ENCODE measurements around the gene SLC37A2. TPM values are rescaled to one million over a fixed set of nuclear protein-coding genes. Genes with fewer than 3 reads are reported as not detected.
"Not testable (repeated sequence)": the region's sequence is repeated elsewhere in the genome, so short reads cannot be mapped to it uniquely, and the experiment has no call there.

The SLC37A2 gene
- 1 to 10 TPM; 3.5 TPM for total RNA-seq

DNA sequence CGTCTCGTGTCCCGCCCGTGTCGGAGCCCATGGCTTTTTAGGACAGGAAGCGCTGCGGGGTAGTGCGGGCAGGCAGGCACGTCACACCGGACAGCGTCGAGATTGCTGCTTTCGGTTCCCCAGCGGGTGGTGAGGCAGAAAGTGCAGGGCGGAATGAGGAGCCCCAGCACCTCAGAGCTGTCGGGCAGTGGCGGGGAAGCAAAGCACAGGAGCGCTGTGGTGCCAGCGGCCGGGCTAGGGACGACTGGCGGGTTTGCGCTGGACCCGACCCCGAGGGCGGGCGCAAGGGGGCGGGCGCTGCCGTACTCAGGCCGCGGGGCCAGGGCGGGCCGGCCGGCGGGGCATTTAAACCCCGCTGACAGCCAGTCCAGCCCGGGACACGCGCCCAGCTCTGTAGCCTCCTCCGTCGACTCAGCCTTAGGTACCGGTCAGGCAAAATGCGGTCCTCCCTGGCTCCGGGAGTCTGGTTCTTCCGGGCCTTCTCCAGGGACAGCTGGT lies at the start of gene SLC37A2:
Gene SLC37A2 (plus strand): TSS at position 375 of the 498 bp plus-strand sequence. CDS start 63 bp downstream, at position 438.
- H3K4me3 Mint-ChIP-seq: peak within 1 kb of the TSS; percentile 82
- H3K4me1 Mint-ChIP-seq: peaks cover 6% of the 10 kb centered on the region
- no peaks in the 10 kb centered on the region for H3K9me3 Mint-ChIP-seq
- peaks cover 40% of the 10 kb centered on the region for H3K27me3 Mint-ChIP-seq
- DNase-seq (peak; percentile 66), ATAC-seq (ENCODE audit: low read depth) (peak; percentile 91)
- POLR2A ChIA-PET: interaction anchor here (0.7 to 1.3 kb wide), 4 partner anchors 10 to 48 kb away, joined by 3 read pairs; no protein-coding TSS in a partner anchor
- H3K27ac Mint-ChIP-seq: peak within 1 kb of the TSS; percentile 59
- no peaks in the 10 kb centered on the region for H3K36me3 Mint-ChIP-seq

DNA sequence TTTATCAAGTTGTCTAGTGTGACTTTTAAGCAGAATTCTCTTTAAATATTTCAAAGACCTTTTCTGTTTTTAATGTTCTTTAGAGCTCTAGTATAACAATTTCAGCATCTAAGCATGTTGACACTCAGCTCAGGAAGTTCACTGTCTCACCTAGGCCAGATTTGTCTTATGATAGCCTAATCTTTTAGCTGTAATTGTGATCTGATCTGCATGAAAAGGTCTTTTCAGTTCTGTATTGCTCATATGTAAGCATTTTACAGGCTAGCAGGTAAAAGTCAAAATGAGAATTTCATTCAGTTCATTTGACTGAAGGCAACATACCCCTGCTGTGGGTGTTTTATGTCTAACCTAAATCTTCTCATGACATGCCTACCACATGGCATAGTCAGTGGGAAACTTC lies 46.7 kb upstream of the SLC37A2 start:
- DNase-seq (no peak), ATAC-seq (ENCODE audit: low read depth) (no peak)
- H3K4me3 Mint-ChIP-seq: no peak overlapping the region
- H3K4me1 Mint-ChIP-seq: no peaks in the 10 kb centered on the region
- POLR2A ChIA-PET: no interaction called here
- H3K27ac Mint-ChIP-seq: no peak overlapping the region
- peaks cover 10% of the 10 kb centered on the region for H3K36me3 Mint-ChIP-seq
- peaks cover 1% of the 10 kb centered on the region for H3K9me3 Mint-ChIP-seq
- H3K27me3 Mint-ChIP-seq: peaks cover 3% of the 10 kb centered on the region

DNA sequence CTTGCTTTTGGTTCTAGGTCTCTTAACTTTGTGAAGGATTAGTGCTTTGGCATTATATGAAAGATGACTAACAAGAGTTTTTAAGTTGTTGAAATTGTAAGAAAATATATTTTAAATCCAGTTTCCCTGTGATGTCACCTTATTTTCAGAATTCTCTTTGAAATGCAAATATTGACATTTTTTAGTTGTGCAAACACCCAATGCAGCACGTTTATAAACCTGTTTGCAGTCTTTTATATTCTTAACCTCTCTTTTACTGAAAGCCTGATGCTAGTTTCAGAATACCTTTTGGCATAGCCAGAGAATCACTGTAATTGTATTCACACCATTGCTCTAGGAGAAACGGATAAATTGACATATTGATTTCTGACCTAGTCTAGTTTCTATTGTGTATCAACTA lies 42.8 kb upstream of the SLC37A2 start:
- Mint-ChIP-seq H3K36me3 (no peaks in the 10 kb centered on the region), H3K27me3 (no peaks in the 10 kb centered on the region), H3K4me3 (no peak overlapping the region), H3K27ac (no peak overlapping the region), H3K4me1 (no peaks in the 10 kb centered on the region), H3K9me3 (no peaks in the 10 kb centered on the region)
- DNase-seq (no peak), ATAC-seq (ENCODE audit: low read depth) (no peak)
- POLR2A ChIA-PET: no interaction called here

DNA sequence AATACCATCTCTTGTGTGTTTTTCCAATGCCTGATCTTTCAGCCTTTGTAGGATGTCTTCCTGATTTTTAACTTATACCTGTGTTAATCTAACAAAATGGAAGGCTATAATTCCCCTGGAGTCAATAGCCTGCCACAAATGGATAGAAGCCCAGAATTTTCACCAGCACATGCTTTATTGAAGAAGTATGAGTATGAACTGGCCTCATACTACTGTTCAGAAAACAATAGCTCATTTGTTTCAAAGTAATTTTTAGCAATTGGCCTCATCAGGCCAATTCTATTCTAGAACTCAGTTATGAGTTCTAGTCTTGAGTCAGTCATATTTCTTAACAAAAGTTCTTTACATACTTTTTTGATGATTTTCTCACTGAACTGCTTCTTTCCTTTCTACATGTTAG lies 40.6 kb upstream of the SLC37A2 start:
- POLR2A ChIA-PET: no interaction called here
- H3K27ac Mint-ChIP-seq: no peak overlapping the region
- ATAC-seq (ENCODE audit: low read depth) (no peak), DNase-seq (no peak)
- no peak overlapping the region for H3K4me3 Mint-ChIP-seq
- no peaks in the 10 kb centered on the region for H3K4me1 Mint-ChIP-seq
- H3K9me3 Mint-ChIP-seq: no peaks in the 10 kb centered on the region
- no peaks in the 10 kb centered on the region for H3K36me3 Mint-ChIP-seq
- no peaks in the 10 kb centered on the region for H3K27me3 Mint-ChIP-seq

DNA sequence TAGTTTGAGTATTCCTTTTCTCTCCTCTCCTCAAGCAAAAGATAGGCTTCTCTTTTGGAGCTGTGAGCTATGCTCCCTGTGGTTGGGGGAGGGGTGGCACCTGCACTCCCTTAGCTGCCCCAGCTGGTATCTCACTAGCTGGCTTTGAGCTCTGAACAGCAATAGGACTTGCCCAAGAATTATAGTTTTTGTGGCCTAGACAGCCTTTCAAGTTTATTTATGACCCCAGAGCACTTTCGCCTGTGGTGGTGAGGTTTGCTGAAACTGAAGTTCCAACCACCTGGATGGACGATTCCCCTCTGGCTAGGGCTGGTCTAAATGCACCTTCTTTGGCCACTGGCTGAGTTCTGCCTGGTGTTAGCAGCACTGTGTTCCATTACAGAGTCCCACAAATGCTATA lies 37.1 kb upstream of the SLC37A2 start:
- Mint-ChIP-seq H3K36me3 (peaks cover 11% of the 10 kb centered on the region), H3K4me3 (no peak overlapping the region), H3K9me3 (no peaks in the 10 kb centered on the region), H3K4me1 (no peaks in the 10 kb centered on the region), H3K27me3 (no peaks in the 10 kb centered on the region), H3K27ac (no peak overlapping the region)
- POLR2A ChIA-PET: no interaction called here
- no peak for ATAC-seq (ENCODE audit: low read depth)
- no peak for DNase-seq

DNA sequence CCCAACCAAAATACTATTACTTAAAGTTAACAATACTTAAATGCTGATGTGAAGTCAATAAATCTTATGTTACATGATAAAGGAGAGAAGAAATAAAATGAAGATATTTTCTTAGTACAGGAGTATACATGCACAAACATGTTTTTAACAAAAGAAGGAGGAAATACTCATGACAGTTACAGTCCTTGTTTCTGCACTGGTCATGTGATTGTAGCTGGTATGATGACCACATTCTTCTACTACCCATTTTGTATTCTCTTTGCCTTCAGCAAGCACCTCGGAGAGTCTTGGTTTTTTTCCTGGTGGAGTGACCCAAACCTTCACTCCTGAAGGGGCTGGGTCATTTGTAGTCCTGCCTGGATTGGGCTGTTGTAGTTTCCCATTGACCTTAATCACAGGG lies 33.7 kb upstream of the SLC37A2 start:
- H3K27ac Mint-ChIP-seq; H3K4me1 Mint-ChIP-seq; DNase-seq; H3K4me3 Mint-ChIP-seq; H3K27me3 Mint-ChIP-seq; H3K9me3 Mint-ChIP-seq; POLR2A ChIA-PET; ATAC-seq (ENCODE audit: low read depth): not testable (repeated sequence)
- H3K36me3 Mint-ChIP-seq: peaks cover 21% of the 10 kb centered on the region

DNA sequence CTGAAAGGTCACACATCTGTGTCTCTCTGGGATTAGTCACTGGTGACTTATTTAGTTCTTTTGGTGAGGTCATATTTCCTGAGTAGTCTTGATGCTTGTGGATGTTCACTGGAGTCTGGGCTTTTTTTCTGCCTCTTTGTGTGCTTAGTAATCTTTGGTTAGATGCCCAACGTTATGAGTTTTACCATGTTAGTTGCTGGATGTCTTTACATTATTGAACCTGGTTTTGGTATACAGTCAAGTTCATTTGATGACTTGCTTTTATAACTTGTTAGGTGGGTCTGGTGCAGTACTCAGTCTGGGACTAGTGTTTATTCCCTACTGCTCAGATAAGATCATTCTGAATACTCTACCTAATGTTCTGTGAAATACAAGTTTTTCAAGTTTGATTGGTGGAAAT lies 26.2 kb upstream of the SLC37A2 start:
- Mint-ChIP-seq H3K36me3 (peaks cover 15% of the 10 kb centered on the region), H3K9me3 (peaks cover 12% of the 10 kb centered on the region), H3K4me1 (peaks cover 8% of the 10 kb centered on the region), H3K4me3 (no peak overlapping the region), H3K27ac (no peak overlapping the region), H3K27me3 (no peaks in the 10 kb centered on the region)
- ATAC-seq (ENCODE audit: low read depth) (no peak), DNase-seq (no peak)
- POLR2A ChIA-PET: no interaction called here

DNA sequence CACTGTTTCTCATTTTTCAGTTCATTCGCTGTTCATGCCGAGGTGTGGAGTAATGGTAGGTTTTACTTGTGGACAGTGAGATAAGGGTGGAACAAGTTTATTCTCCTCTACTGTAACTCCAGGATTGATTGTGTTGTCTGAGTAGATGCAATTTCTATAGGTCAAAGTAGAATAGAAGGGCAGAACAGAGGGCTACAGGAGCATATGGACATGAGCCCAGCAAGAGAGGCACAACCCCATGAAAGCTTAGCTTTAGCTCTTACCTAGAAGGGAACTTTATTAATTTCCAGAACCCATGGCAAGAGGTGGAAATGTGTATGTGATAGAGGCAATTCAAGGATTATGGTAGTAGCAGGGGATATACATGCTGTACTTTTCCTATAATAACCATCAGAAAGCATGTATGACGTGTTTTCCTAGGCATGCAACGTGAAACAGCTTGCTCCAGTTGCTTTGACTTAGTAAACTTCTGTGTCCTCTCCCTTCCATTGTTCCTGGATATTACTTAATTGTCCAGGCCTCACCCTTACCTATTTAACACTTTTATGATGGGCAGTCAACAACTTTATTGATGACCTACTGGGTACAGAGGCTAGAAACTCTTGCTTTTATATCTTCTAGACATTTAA lies 13.8 kb upstream of the SLC37A2 start:
- peaks cover 7% of the 10 kb centered on the region for H3K36me3 Mint-ChIP-seq
- peaks cover 6% of the 10 kb centered on the region for H3K4me1 Mint-ChIP-seq
- POLR2A ChIA-PET: no interaction called here
- H3K4me3 Mint-ChIP-seq: no peak overlapping the region
- DNase-seq (no peak), ATAC-seq (ENCODE audit: low read depth) (no peak)
- no peaks in the 10 kb centered on the region for H3K27me3 Mint-ChIP-seq
- H3K9me3 Mint-ChIP-seq: peaks cover 3% of the 10 kb centered on the region
- no peak overlapping the region for H3K27ac Mint-ChIP-seq

DNA sequence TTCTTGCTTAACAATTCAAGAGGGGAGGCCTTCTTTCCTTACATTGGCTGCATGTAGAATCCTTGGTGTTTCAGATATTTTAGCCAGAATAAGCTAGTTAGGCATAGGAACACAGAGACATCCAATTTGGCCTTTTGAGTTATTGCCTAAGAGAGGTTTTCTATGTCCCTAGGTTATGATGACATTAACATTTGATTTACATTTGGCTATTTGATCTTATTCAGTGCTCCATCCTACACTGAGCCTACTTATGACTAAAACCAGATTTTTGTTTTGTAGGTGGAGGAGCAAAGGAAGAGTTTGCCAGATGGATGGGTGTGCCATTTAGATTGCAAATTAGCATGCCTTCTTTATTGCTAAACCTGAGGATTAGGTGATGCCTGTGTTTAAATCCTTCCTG lies 11.1 kb upstream of the SLC37A2 start:
- Mint-ChIP-seq H3K4me3 (no peak overlapping the region), H3K4me1 (peaks cover 6% of the 10 kb centered on the region), H3K27me3 (peaks cover 4% of the 10 kb centered on the region), H3K36me3 (peaks cover 3% of the 10 kb centered on the region), H3K9me3 (peaks cover 2% of the 10 kb centered on the region), H3K27ac (no peak overlapping the region)
- DNase-seq (no peak), ATAC-seq (ENCODE audit: low read depth) (no peak)
- POLR2A ChIA-PET: interaction anchor here (0.8 kb wide), 1 partner anchor 11 kb away, joined by 3 read pairs; the partner anchor contains the start of gene SLC37A2

DNA sequence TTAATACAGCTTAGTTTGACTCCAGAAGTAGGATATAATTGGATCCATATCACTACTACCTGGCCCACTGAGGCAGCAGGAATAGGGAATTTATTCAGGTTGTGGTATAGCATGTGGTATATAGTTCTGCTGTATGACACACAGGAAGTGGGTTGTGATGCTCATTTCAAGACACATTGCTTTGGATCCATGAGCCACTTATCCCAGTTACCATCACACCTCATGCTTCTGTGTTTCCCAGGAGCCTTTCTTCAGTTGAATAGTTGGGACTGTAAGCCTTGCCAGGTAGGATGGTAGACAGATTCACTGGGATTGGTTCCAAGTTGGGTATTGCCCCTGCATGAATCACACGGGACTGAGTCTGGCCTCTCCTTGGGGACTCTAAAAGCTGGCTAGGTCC lies 9.9 kb upstream of the SLC37A2 start:
- POLR2A ChIA-PET: interaction anchor here (1.1 kb wide), 1 partner anchor 10 kb away, joined by 3 read pairs; the partner anchor contains the start of gene SLC37A2
- peaks cover 6% of the 10 kb centered on the region for H3K4me1 Mint-ChIP-seq
- peaks cover 6% of the 10 kb centered on the region for H3K27me3 Mint-ChIP-seq
- peaks cover 3% of the 10 kb centered on the region for H3K36me3 Mint-ChIP-seq
- DNase-seq: no peak
- H3K4me3 Mint-ChIP-seq: no peak overlapping the region
- peaks cover 2% of the 10 kb centered on the region for H3K9me3 Mint-ChIP-seq
- no peak for ATAC-seq (ENCODE audit: low read depth)
- no peak overlapping the region for H3K27ac Mint-ChIP-seq

DNA sequence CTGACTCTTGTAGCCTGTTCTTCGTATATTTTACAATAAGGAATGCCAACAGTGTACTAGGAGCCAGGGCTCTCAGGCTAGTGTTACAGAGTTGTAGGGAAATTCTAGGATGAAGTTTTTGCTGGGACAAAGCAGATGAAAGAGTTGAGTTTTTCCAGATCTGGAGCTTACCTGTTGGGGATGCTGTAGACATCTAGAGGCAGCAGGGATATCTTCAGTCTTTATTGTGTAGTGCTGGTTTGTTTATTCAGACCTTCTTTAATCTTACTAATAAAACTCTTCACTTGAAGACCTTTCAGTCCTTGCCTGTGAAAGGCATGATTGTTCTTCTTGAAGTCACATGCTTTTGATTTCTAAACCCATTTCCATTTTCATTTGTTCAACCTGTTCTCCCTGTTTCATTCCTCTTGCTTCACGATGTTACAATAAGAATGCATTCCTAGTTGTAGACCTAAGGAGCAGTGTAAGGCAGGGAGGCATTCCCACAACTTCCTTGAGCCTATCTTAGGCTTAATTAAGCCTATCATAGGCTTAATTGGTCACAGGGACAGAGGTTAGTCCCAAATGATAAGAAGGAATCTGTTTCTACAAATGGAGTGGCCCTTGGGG lies 7.9 kb upstream of the SLC37A2 start:
- no peak for DNase-seq
- peaks cover 2% of the 10 kb centered on the region for H3K9me3 Mint-ChIP-seq
- no peak overlapping the region for H3K4me3 Mint-ChIP-seq
- peaks cover 8% of the 10 kb centered on the region for H3K27me3 Mint-ChIP-seq
- H3K27ac Mint-ChIP-seq: no peak overlapping the region
- H3K4me1 Mint-ChIP-seq: peaks cover 6% of the 10 kb centered on the region
- POLR2A ChIA-PET: no interaction called here
- H3K36me3 Mint-ChIP-seq: peaks cover 3% of the 10 kb centered on the region
- no peak for ATAC-seq (ENCODE audit: low read depth)

DNA sequence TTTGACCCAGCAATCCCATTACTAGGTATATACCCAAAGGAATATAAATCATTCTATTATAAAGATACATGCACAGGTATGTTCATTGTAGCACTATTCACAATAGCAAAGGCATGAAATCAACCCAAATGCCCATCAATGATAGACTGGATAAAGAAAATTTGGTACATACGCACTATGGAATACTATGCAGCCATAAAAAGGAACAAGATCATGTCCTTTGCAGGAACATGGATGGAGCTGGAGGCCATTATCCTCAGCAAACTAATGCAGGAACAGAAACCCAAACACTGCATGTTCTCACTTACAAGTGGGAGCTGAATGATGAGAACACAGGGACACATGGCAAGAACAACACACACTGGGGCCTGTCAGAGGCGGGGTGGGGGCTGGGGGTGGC lies 7.0 kb upstream of the SLC37A2 start:
- peaks cover 11% of the 10 kb centered on the region for H3K27me3 Mint-ChIP-seq
- ATAC-seq (ENCODE audit: low read depth); H3K4me1 Mint-ChIP-seq; H3K9me3 Mint-ChIP-seq; H3K27ac Mint-ChIP-seq; H3K36me3 Mint-ChIP-seq; DNase-seq; POLR2A ChIA-PET; H3K4me3 Mint-ChIP-seq: not testable (repeated sequence)

DNA sequence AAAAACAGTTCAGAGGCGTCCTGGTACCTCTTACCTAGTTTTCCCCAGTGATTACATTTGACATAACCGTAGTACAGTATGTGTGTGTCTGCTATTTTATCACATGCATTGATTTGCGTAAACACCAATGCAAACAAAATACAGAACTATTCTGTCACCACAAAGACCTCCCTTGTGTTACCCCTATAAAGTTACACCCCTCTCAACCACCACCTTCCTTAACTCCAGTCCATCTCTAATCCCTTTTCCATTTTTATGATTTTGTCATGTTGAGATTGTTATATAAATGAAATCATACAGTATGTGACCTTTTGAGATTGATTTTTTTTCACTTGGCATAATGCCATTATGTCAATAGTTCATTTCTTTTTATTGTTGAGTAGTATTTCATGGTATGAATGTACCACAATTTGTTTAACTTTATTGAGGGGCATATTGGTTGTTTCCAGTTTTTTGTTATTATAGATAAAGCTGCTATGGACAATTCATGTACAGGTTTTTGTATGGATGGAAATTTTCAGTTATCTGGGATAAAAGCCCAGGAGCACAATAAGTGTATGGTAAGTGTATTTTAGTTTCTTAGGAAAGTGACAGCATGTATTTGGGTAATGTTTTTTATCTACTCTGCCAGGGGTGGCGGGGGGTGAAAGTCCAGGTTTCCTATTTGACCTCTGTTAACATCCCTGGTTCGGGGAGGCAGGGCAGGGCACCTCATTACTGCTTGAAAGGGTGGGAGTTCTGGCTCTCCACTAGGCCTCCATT lies 6.0 kb upstream of the SLC37A2 start:
- H3K27ac Mint-ChIP-seq: no peak overlapping the region

DNA sequence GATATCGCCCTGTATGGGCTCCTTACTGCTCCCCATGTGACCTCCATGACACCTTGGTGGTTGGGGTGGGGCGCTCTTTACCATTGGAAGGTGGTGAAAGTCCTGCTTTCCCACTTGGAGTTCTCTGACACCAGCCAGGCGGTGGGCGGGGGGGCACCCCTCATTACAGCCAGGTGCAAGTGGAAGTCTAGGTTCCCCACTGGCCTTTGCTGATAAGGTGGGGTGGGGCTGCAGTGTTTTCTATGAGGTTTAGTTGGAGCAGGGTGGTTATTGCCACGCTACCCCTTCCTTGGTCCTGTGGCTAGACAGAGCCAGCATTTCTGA lies 5.5 kb upstream of the SLC37A2 start:
- Mint-ChIP-seq H3K9me3 (peaks cover 2% of the 10 kb centered on the region), H3K27ac (no peak overlapping the region), H3K27me3 (peaks cover 21% of the 10 kb centered on the region), H3K4me1 (peaks cover 7% of the 10 kb centered on the region), H3K4me3 (no peak overlapping the region), H3K36me3 (peaks cover under 1% of the 10 kb centered on the region)
- ATAC-seq (ENCODE audit: low read depth) (no peak), DNase-seq (no peak)
- POLR2A ChIA-PET: no interaction called here

More for the DNA sequence above, 6.0 kb upstream of the SLC37A2 start:
- peaks cover 3% of the 10 kb centered on the region for H3K36me3 Mint-ChIP-seq
- H3K9me3 Mint-ChIP-seq: peaks cover 2% of the 10 kb centered on the region
- ATAC-seq (ENCODE audit: low read depth) (no peak), DNase-seq (no peak)
- H3K4me1 Mint-ChIP-seq: peaks cover 6% of the 10 kb centered on the region
- H3K4me3 Mint-ChIP-seq: no peak overlapping the region
- POLR2A ChIA-PET: no interaction called here
- peaks cover 15% of the 10 kb centered on the region for H3K27me3 Mint-ChIP-seq

All from activated naive CD8-positive, alpha-beta T cell treated with anti-CD3 and anti-CD28 coated beads, Interleukin-2, amount 10 ng/mL, durations not matched to agents 7 days and 5 days (primary cell).